ENCODE data around the gene STPG2. TPM values are rescaled to one million over a fixed set of nuclear protein-coding genes. Genes with fewer than 3 reads are reported as not detected.

Gene STPG2
- total and polyA plus RNA-seq, 2 of the 8 experiments (the other 6 are each of a cell fraction or from before 2014, with no cell fraction given), result 0.03 TPM; not detected in 1

DNA sequence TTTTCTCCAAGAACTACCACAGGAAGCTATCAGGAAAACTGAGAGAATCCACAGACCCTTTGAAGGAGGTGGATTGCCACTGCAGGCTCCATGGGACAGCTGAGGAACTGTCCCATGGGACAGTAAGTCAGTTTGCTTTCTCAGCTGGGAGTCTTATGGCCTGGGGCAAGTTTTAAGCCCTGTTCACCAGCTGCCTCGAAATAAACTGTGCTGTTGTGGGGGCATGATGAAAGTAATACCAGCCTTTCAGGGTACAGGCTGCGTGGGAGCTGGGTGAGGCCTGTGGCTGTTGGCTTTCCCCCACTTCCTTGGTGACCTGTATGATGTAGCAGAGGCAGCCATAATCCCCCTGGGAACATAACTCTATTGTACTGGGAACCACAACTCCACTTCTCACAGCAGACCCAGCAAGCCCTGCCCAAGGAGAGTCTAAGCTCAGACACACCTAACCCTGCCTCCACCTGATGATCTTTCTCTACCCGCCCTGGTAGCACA, 452.1 kb downstream of the STPG2 start:
- Histone ChIP-seq H3K56ac (replicated peaks; ENCODE audit: insufficient read length, low read depth, low read length) (no peak overlapping the region), H4K5ac (ENCODE audit: insufficient read length, low read depth, low read length) (no peak overlapping the region), H3K4ac (replicated peaks; ENCODE audit: insufficient read length, low read depth, low read length) (no peak overlapping the region), H3K23me2 (ENCODE audit: low read depth, low read length) (no peaks in the 10 kb centered on the region), H3K9ac (replicated peaks in 1 of 4; ENCODE audit: extremely low read depth in 1 of 4, low read depth in 3 of 4, low read length in 3 of 4) (no peak overlapping the region), H2BK20ac (ENCODE audit: low read length) (no peak overlapping the region), H2AK5ac (ENCODE audit: low read depth, low read length) (no peak overlapping the region), H2BK15ac (ENCODE audit: low read length) (no peak overlapping the region), H2AFZ (ENCODE audit: low read length) (no peak overlapping the region), H4K91ac (replicated peaks; ENCODE audit: insufficient read length, low read length) (no peak overlapping the region), H3K27ac (ENCODE audit: low read depth, low read length) (no peak overlapping the region), H3K4me1 (replicated peaks in 1 of 4; ENCODE audit: control insufficient read depth in 3 of 4, insufficient read depth in 4 of 4, low read length in 3 of 4) (no peaks in the 10 kb centered on the region), H3K36me3 (ENCODE audit: control insufficient read depth in 2 of 4, insufficient read depth in 4 of 4, low read length in 3 of 4) (no peaks in the 10 kb centered on the region), H3K14ac (ENCODE audit: insufficient read length) (no peak overlapping the region), H3K79me1 (ENCODE audit: low read depth, low read length) (no peaks in the 10 kb centered on the region), H2BK120ac (replicated peaks; ENCODE audit: low read depth, low read length) (no peak overlapping the region), H3K4me2 (ENCODE audit: insufficient read depth in 1 of 2, low read depth in 2 of 2, low read length in 2 of 2) (no peak overlapping the region), H2BK5ac (ENCODE audit: low read depth, low read length) (no peak overlapping the region), H4K8ac (ENCODE audit: extremely low read depth, insufficient read depth, low read length) (no peak overlapping the region), H3K23ac (ENCODE audit: insufficient read length) (no peak overlapping the region), H4K20me1 (replicated peaks in 1 of 2; ENCODE audit: control insufficient read depth in 1 of 2, insufficient read depth in 2 of 2, low read length in 2 of 2) (no peaks in the 10 kb centered on the region), H3K9me3 (ENCODE audit: insufficient read depth in 2 of 2, low read depth in 1 of 2, low read length in 1 of 2) (no peaks in the 10 kb centered on the region), H3K27me3 (replicated peaks in 1 of 4; ENCODE audit: control insufficient read depth in 3 of 4, extremely low read depth in 1 of 4, insufficient read depth in 3 of 4, low read length in 3 of 4) (no peaks in the 10 kb centered on the region), H3K4me3 (ENCODE audit: extremely low read depth in 1 of 4, insufficient read depth in 2 of 4, low read depth in 3 of 4, low read length in 4 of 4) (no peak overlapping the region), H2BK12ac (ENCODE audit: low read depth, low read length) (no peak overlapping the region), H3K18ac (ENCODE audit: extremely low read depth, low read length) (no peak overlapping the region), H3K79me2 (ENCODE audit: control insufficient read depth in 1 of 2, insufficient read depth in 2 of 2, low read length in 2 of 2) (no peaks in the 10 kb centered on the region)
- CTCF ChIA-PET (ENCODE audit: partially characterized antibody), result interaction anchor here (0.9 kb wide), 1 partner anchor 36 kb away, joined by 3 read pairs; no protein-coding TSS in a partner anchor
- FAIRE-seq (no peak), DNase-seq (ENCODE audit: low read depth in 1 of 2, low spot score in 2 of 2) (no peak)
- POLR2A ChIA-PET (ENCODE audit: partially characterized antibody), result no interaction called here
- 84% methylated on average over 3 of the region's 3 CpGs; no CpG with 5 or more reads in 1 of the 2 experiments for WGBS, 2 experiments (ENCODE audit: extremely low coverage in 1 of 2, insufficient coverage in 1 of 2, insufficient read length in 1 of 2, insufficient replicate concordance in 2 of 2, low coverage in 1 of 2, low lambda C conversion rate in 2 of 2, missing lambda C conversion rate in 1 of 2)
- TF ChIP-seq SRF (IDR thresholded peaks at IDR 0.05; ENCODE audit: low read depth, low read length) (no peak), SIN3A (conservative IDR thresholded peaks at IDR 0.05 in 1 of 2, IDR thresholded peaks at IDR 0.05 in 1 of 2; ENCODE audit: low read depth in 1 of 2, low read length in 2 of 2) (no peak), SP4 (IDR thresholded peaks at IDR 0.05; ENCODE audit: low read length) (no peak)

Measured in H1 (cell line).